Liver (tissue), 9 donors: ENCODE results near the gene SYNJ2. TPM values are rescaled to one million over a fixed set of nuclear protein-coding genes. Genes with fewer than 3 reads are reported as not detected.

Source experiments
- DNase-seq: peaks from one replicate; pipeline ENCODE4 v3.0.0-alpha.2; 2017; ENCODE audit warnings: low spot score
- H3K27ac ChIP-seq, 2 donors: one replicate each; pipeline ENCODE4 v1.7.0; 2013; ENCODE audit warnings: inconsistent platforms in 2 of 2, low read length in 2 of 2, control low read depth in 1 of 2, low read depth in 1 of 2, mild to moderate bottlenecking in 1 of 2
- H3K27me3 ChIP-seq, 4 donors: one replicate each; pipeline versions ENCODE4 v1.6.1 to v1.7.0; 2013; ENCODE audit warnings: low read length in 3 of 4, inconsistent platforms in 1 of 4, mild to moderate bottlenecking in 1 of 4, moderate library complexity in 1 of 4; ENCODE audit not compliant: control insufficient read depth in 4 of 4, insufficient read depth in 4 of 4
- H3K36me3 ChIP-seq, 4 donors: one replicate each; pipeline versions ENCODE4 v1.6.1 to v1.7.0; 2013; ENCODE audit warnings: low read length in 3 of 4, mild to moderate bottlenecking in 3 of 4, low read depth in 1 of 4, moderate library complexity in 1 of 4; ENCODE audit not compliant: control insufficient read depth in 4 of 4, insufficient read depth in 3 of 4
- H3K4me1 ChIP-seq, 4 donors: one replicate each; pipeline versions ENCODE4 v1.6.1 to v1.7.0; 2013; ENCODE audit warnings: low read length in 3 of 4, mild to moderate bottlenecking in 3 of 4, moderate library complexity in 1 of 4; ENCODE audit not compliant: control insufficient read depth in 4 of 4, insufficient read depth in 4 of 4
- H3K4me3 ChIP-seq, 3 donors: one replicate each; pipeline versions ENCODE4 v1.6.1 to v1.7.0; 2013; ENCODE audit warnings: low read length in 3 of 3, control low read depth in 1 of 3, low read depth in 1 of 3, mild to moderate bottlenecking in 1 of 3
- H3K9ac ChIP-seq, 2 donors: one replicate each; pipeline ENCODE4 v1.7.0; 2013; ENCODE audit warnings: low read length in 2 of 2, mild to moderate bottlenecking in 2 of 2, moderate library complexity in 2 of 2, control low read depth in 1 of 2, low read depth in 1 of 2
- H3K9me3 ChIP-seq, 4 donors: one replicate each; pipeline versions ENCODE4 v1.6.1 to v1.7.0; 2013; ENCODE audit warnings: low read length in 3 of 4; ENCODE audit not compliant: control insufficient read depth in 4 of 4
- ATF3 ChIP-seq: IDR thresholded peaks from 2 replicates; pipeline ENCODE4 v1.6.1; 2016; ENCODE audit warnings: antibody characterized with exemption
- EGR1 ChIP-seq, 2 donors: IDR thresholded peaks; 2 replicates each; pipeline ENCODE4 v1.6.1; 2016 to 2018; ENCODE audit warnings: antibody characterized with exemption in 2 of 2, low read depth in 2 of 2
- FOXA1 ChIP-seq: IDR thresholded peaks from 2 replicates; pipeline ENCODE4 v1.6.1; 2016; ENCODE audit warnings: antibody characterized with exemption
- FOXA2 ChIP-seq: IDR thresholded peaks from 2 replicates; pipeline ENCODE4 v1.6.1; 2016; ENCODE audit warnings: antibody characterized with exemption
- GABPA ChIP-seq, 2 donors: IDR thresholded peaks in 1 of 2; conservative IDR thresholded peaks in 1 of 2; 2 replicates each; pipeline ENCODE4 v1.6.1; 2016; ENCODE audit warnings: antibody characterized with exemption in 2 of 2, mild to moderate bottlenecking in 1 of 2, moderate library complexity in 1 of 2
- HNF4A ChIP-seq, 2 donors: conservative IDR thresholded peaks; 2 replicates each; pipeline ENCODE4 v1.6.1; 2016; ENCODE audit warnings: antibody characterized with exemption in 2 of 2, mild to moderate bottlenecking in 2 of 2
- HNF4G ChIP-seq: IDR thresholded peaks from 2 replicates; pipeline ENCODE4 v1.6.1; 2016; ENCODE audit warnings: antibody characterized with exemption
- JUND ChIP-seq, 2 donors: IDR thresholded peaks; 2 replicates each; pipeline ENCODE4 v1.6.1; 2016; ENCODE audit warnings: antibody characterized with exemption in 2 of 2
- RAD21 ChIP-seq, 2 donors: IDR thresholded peaks; 2 replicates each; pipeline ENCODE4 v1.6.1; 2016; ENCODE audit warnings: antibody characterized with exemption in 2 of 2, mild to moderate bottlenecking in 2 of 2
- SP1 ChIP-seq: IDR thresholded peaks from 2 replicates; pipeline ENCODE4 v1.6.1; 2018; ENCODE audit warnings: antibody characterized with exemption, mild to moderate bottlenecking
- TAF1 ChIP-seq: conservative IDR thresholded peaks from 2 replicates; pipeline ENCODE4 v1.6.1; 2016; ENCODE audit warnings: antibody characterized with exemption, mild to moderate bottlenecking
- YY1 ChIP-seq: IDR thresholded peaks from 2 replicates; pipeline ENCODE4 v1.6.1; 2016; ENCODE audit warnings: antibody characterized with exemption, mild to moderate bottlenecking
- ZBTB33 ChIP-seq: IDR thresholded peaks from 2 replicates; pipeline ENCODE4 v1.6.1; 2016; ENCODE audit warnings: antibody characterized with exemption
- WGBS: extraction: QIAGEN DNeasy Blood & Tissue Kit; methylation state at CpG from one replicate; pipeline ENCODE4 v1.1.7; 2013; 5-methylcytosine and 5-hydroxymethylcytosine counted together
- polyA plus RNA-seq, 2 donors: library from polyadenylated mRNA; stranded (reverse) in 1 of 2; unstranded in 1 of 2; fragments of 200-250 nt in 1 of 2; fragments of >200 nt in 1 of 2; fragmentation: Nextera tagmentation in 1 of 2; extraction: Ambion mirVana in 1 of 2; gene quantifications; one replicate each; pipeline versions ENCODE4 v1.2.1 to v1.2.3, GENCODE V29; 2013 to 2015
- total RNA-seq, 2 donors: library from RNA; depleted of rRNA; stranded (reverse); fragments of >200 nt; gene quantifications; one replicate each; pipeline ENCODE4 v1.2.3, GENCODE V29; 2014
- TF ChIP-seq, protein P1 (sequence below): IDR thresholded peaks from 2 replicates; pipeline ENCODE4 v1.6.1; 2016; ENCODE audit warnings: antibody characterized with exemption
- TF ChIP-seq, protein P2 (sequence below): fragments of 150-350 bp; IDR thresholded peaks from 2 replicates; pipeline ENCODE4 v1.5.1; 2017; ENCODE audit warnings: improper control_type of control experiment, low read depth, low read length; ENCODE audit not compliant: missing input control
- TF ChIP-seq, protein P3 (sequence below): IDR thresholded peaks from 2 replicates; pipeline ENCODE4 v1.6.1; 2016; ENCODE audit warnings: antibody characterized with exemption, mild to moderate bottlenecking
- donor health status: healthy.
- donor health status: healthy.
- donor health status: healthy.
- donor health status: healthy.
- donor health status: healthy.

The SYNJ2 gene
- total and polyA plus RNA-seq, 4 donors, result 2.4 to 8.9 (median 3.2) TPM

- TF ChIP-seq, protein P1, sequence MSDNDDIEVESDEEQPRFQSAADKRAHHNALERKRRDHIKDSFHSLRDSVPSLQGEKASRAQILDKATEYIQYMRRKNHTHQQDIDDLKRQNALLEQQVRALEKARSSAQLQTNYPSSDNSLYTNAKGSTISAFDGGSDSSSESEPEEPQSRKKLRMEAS, result no peak
- TF ChIP-seq FOXA2, result no peak
- TF ChIP-seq YY1, result no peak
- no peak for TF ChIP-seq TAF1
- TF ChIP-seq ATF3, result no peak
- TF ChIP-seq ZBTB33, result no peak
- 89% methylated on average over 14 of the region's 14 CpGs for WGBS
- no peak for DNase-seq
These were observed 36.4 kb upstream of the SYNJ2 start for GRCh38 chr6:157944983-157945931.

DNA sequence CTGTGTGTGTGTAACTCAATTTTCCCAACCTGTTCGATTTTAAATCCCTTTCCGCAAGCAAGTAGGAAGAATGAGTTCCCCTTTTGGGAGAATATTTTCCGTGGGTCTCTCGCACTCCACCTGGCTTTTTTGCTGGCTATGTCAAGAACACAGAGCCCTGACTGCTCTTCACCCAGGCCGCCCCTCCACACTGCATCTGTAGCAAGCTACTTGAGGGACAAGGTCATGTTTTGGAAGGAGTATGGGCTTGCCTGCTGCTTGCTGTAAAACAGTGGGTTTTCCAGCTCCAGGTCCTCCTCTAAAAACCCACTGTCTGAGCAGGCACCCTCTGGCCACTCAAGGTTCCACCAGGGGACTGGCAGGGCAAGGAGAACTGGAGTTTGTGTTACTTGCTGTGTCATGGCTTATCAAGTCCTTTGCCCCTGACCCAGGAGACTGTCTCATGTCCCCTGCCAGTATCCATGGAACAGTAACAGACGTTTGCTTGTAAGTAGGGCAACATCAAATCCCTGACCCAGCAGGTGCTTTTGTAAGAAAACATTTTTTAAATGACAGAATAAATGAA lies 35.5 kb upstream of the SYNJ2 start:
- no peak for DNase-seq
- 91% methylated on average over 6 of the region's 6 CpGs for WGBS
- Histone ChIP-seq H3K4me1 (no peaks in the 10 kb centered on the region), H3K4me3 (no peak overlapping the region), H3K9ac (no peak overlapping the region), H3K36me3 (peaks cover 12 to 40% (median 28%) of the 10 kb centered on the region in 4 donors), H3K27ac (no peak overlapping the region), H3K9me3 (no peaks in the 10 kb centered on the region), H3K27me3 (no peaks in the 10 kb centered on the region)
- no peak for TF ChIP-seq SP1
- TF ChIP-seq RAD21 (IDR thresholded peaks at IDR 0.05), result no peak
- no peak for TF ChIP-seq HNF4A (conservative IDR thresholded peaks at IDR 0.05)

More at GRCh38 chr6:157944983-157945931, 36.4 kb upstream of the SYNJ2 start:
- Histone ChIP-seq H3K27me3 (no peaks in the 10 kb centered on the region), H3K36me3 (peaks cover 12 to 45% (median 33%) of the 10 kb centered on the region in 4 donors), H3K9me3 (no peaks in the 10 kb centered on the region), H3K27ac (no peak overlapping the region), H3K4me1 (peaks cover 0 to under 1% (median 0%) of the 10 kb centered on the region in 4 donors), H3K9ac (no peak overlapping the region), H3K4me3 (no peak overlapping the region)

DNA sequence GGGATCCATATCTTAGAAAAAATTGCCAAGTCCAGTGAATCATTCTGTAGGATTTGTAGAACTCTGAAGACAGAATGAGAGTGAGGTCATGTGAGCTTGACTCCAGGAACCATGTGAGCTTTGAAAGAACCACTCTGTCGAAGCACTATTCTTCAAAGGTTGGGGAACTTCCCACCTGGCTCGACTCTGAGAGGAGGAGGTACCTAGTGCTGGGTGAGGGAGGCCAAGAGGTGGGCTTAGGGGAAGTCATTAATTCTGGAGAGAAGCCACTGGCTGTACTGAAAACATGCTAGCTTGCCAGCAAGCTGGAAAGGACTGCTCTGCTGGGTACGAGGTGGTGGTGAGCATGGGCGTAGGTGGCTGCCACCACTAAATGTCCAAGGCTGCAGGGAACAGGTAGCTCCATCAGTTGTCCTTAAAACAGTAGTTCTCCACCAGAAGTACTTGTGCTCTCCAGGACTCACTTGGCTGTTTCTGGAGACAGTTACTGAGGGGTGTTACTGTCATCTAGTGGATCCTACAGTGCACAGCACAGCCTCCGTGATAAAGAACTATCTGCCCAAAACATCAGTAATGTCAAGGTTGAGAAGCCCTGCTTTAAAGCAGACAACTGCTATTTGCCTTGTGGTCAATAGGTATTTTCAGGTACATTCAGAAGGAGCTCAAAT lies 34.7 kb upstream of the SYNJ2 start:
- no peak for DNase-seq
- H3K4me1 ChIP-seq, result peaks cover 0 to 2% (median 0%) of the 10 kb centered on the region in 4 donors
- H3K27me3 ChIP-seq, result no peaks in the 10 kb centered on the region
- TF ChIP-seq, protein P2, sequence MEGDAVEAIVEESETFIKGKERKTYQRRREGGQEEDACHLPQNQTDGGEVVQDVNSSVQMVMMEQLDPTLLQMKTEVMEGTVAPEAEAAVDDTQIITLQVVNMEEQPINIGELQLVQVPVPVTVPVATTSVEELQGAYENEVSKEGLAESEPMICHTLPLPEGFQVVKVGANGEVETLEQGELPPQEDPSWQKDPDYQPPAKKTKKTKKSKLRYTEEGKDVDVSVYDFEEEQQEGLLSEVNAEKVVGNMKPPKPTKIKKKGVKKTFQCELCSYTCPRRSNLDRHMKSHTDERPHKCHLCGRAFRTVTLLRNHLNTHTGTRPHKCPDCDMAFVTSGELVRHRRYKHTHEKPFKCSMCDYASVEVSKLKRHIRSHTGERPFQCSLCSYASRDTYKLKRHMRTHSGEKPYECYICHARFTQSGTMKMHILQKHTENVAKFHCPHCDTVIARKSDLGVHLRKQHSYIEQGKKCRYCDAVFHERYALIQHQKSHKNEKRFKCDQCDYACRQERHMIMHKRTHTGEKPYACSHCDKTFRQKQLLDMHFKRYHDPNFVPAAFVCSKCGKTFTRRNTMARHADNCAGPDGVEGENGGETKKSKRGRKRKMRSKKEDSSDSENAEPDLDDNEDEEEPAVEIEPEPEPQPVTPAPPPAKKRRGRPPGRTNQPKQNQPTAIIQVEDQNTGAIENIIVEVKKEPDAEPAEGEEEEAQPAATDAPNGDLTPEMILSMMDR, result peak; percentile 22
- TF ChIP-seq JUND (IDR thresholded peaks at IDR 0.05) (no peak), EGR1 (IDR thresholded peaks at IDR 0.05; ENCODE audit: low read depth in 2 of 2) (no peak), GABPA (IDR thresholded peaks at IDR 0.05 in 1 of 2, conservative IDR thresholded peaks at IDR 0.05 in 1 of 2) (no peak), FOXA2 (no peak), FOXA1 (no peak), TAF1 (no peak), YY1 (no peak), HNF4A (conservative IDR thresholded peaks at IDR 0.05) (no peak), HNF4G (no peak), RAD21 (IDR thresholded peaks at IDR 0.05) (peak; percentile 24 to 59), SP1 (no peak)
- TF ChIP-seq, protein P1, result no peak
- TF ChIP-seq, protein P3, sequence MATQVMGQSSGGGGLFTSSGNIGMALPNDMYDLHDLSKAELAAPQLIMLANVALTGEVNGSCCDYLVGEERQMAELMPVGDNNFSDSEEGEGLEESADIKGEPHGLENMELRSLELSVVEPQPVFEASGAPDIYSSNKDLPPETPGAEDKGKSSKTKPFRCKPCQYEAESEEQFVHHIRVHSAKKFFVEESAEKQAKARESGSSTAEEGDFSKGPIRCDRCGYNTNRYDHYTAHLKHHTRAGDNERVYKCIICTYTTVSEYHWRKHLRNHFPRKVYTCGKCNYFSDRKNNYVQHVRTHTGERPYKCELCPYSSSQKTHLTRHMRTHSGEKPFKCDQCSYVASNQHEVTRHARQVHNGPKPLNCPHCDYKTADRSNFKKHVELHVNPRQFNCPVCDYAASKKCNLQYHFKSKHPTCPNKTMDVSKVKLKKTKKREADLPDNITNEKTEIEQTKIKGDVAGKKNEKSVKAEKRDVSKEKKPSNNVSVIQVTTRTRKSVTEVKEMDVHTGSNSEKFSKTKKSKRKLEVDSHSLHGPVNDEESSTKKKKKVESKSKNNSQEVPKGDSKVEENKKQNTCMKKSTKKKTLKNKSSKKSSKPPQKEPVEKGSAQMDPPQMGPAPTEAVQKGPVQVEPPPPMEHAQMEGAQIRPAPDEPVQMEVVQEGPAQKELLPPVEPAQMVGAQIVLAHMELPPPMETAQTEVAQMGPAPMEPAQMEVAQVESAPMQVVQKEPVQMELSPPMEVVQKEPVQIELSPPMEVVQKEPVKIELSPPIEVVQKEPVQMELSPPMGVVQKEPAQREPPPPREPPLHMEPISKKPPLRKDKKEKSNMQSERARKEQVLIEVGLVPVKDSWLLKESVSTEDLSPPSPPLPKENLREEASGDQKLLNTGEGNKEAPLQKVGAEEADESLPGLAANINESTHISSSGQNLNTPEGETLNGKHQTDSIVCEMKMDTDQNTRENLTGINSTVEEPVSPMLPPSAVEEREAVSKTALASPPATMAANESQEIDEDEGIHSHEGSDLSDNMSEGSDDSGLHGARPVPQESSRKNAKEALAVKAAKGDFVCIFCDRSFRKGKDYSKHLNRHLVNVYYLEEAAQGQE, result no peak
- H3K9me3 ChIP-seq, result no peaks in the 10 kb centered on the region
- H3K36me3 ChIP-seq, result peaks cover 9 to 33% (median 21%) of the 10 kb centered on the region in 4 donors
- 73% methylated on average over 5 of the region's 5 CpGs for WGBS
- H3K27ac ChIP-seq, result no peak overlapping the region
- no peak overlapping the region for H3K9ac ChIP-seq
- no peak overlapping the region for H3K4me3 ChIP-seq
